Body of pancreas (tissue), 4 donors: Measurements from ENCODE around the gene TIMP4. TPM values are rescaled to one million over a fixed set of nuclear protein-coding genes. Genes with fewer than 3 reads are reported as not detected.

Experiments used
- ATAC-seq: fragments of 150-250 bp; one replicate; pipeline ENCODE4 v1.9.1; 2016
- DNase-seq, 4 donors: peaks; one replicate each; pipeline ENCODE4 v3.0.0-alpha.2; 2019
- H3K27ac ChIP-seq, 4 donors: fragments of 200-600 bp; sonication (generic); 1 replicate in 3 of 4; 2 replicates in 1 of 4; pipeline versions ENCODE4 v1.5.1 to v1.6.1; 2016 to 2019; ENCODE audit warnings: mild to moderate bottlenecking in 1 of 4, mixed read lengths in 1 of 4, moderate library complexity in 1 of 4
- H3K27me3 ChIP-seq, 2 donors: fragments of 200-600 bp; sonication (generic); one replicate each; pipeline ENCODE4 v1.6.0; 2016; ENCODE audit warnings: mild to moderate bottlenecking in 1 of 2
- H3K36me3 ChIP-seq, 2 donors: fragments of 200-600 bp; sonication (generic); replicated peaks in 1 of 2; 2 replicates each; pipeline ENCODE4 v1.5.1; 2016; ENCODE audit warnings: low read depth in 2 of 2; ENCODE audit not compliant: insufficient read depth in 1 of 2
- H3K4me1 ChIP-seq: fragments of 200-600 bp; sonication (generic); one replicate; pipeline ENCODE4 v1.6.0; 2016
- H3K4me3 ChIP-seq, 2 donors: fragments of 200-600 bp; sonication (generic); 1 replicate in 1 of 2; 2 replicates in 1 of 2; pipeline ENCODE4 v1.5.1; 2016 to 2019
- H3K9me3 ChIP-seq, 3 donors: fragments of 200-600 bp; sonication (generic); 1 replicate in 2 of 3; 2 replicates in 1 of 3; pipeline ENCODE4 v1.5.1; 2016
- POLR2A ChIP-seq, 3 donors: fragments of 450-650 bp; IDR thresholded peaks; one replicate each; pipeline ENCODE4 v1.6.1; 2016; ENCODE audit warnings: antibody characterized with exemption in 3 of 3, mild to moderate bottlenecking in 2 of 3
- WGBS, 2 donors: methylation state at CpG; one replicate each; pipeline ENCODE4 v1.1.5; 2017; 5-methylcytosine and 5-hydroxymethylcytosine counted together
- intact Hi-C: fragments of 100-400 bp; cut with DNase I; formaldehyde crosslinking; loops from one replicate; pipeline ENCODE4 v1.15.1; 2023
- total RNA-seq, 2 donors: library from RNA; depleted of rRNA; stranded (reverse); fragments of >200 nt; gene quantifications; one replicate each; pipeline ENCODE4 v1.1.0, GENCODE V29; 2016
- TF ChIP-seq, protein P1 (sequence below), 7 experiments: fragments of 450-650 bp in 4 of 7; fragments of 200-600 bp in 3 of 7; sonication (generic) in 3 of 7; IDR thresholded peaks; one replicate each; pipeline ENCODE4 v1.5.1; 2016 to 2019; ENCODE audit warnings: antibody characterized with exemption in 7 of 7

TIMP4 gene
- total RNA-seq, 2 donors from 2014 or later, result 11.7 to 41.5 TPM

DNA sequence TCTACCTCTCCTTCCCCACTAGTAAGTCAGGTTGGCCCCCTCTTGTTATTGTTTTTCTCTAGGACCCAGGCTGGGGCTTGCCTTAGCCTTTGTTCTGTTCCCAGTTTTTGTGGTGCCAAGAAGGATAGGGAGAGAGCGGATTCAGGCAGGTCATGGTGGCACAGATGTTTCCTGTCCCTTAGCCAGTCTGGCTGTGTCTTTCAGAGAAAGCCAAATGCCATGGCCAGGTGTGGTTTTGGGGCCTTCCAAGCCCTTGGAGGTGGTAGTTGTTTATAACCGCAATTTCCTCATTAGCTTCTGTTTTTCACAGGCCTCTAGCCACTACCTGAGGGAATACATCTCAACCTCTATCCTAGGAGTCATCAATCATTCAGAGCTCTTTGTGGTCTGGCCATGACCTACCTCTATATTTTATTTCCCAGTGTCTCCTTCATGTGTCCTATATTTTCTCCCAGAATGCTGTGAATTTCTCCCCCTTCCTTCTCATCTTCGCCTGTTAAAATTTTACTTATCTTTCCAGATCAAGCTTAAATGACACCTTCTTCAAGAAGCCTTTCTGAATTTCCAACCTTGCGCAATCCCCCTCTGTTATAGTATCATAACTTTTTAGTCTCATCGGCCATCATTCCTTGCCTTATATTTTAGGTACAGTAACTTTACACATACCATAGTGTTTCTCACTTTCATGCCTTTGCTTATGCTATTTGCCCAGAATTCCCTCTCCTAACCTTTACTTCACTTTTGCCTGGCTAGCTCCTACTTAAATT is 38.2 kb downstream of the TIMP4 start:
- ATAC-seq, result no peak
- Histone ChIP-seq H3K4me1 (no peaks in the 10 kb centered on the region), H3K36me3 (no peaks in the 10 kb centered on the region), H3K27me3 (peaks cover 0 to 4% of the 10 kb centered on the region in 2 donors), H3K4me3 (no peak overlapping the region), H3K27ac (no peak overlapping the region), H3K9me3 (no peaks in the 10 kb centered on the region)
- DNase-seq, result no peak
- TF ChIP-seq, protein P1, sequence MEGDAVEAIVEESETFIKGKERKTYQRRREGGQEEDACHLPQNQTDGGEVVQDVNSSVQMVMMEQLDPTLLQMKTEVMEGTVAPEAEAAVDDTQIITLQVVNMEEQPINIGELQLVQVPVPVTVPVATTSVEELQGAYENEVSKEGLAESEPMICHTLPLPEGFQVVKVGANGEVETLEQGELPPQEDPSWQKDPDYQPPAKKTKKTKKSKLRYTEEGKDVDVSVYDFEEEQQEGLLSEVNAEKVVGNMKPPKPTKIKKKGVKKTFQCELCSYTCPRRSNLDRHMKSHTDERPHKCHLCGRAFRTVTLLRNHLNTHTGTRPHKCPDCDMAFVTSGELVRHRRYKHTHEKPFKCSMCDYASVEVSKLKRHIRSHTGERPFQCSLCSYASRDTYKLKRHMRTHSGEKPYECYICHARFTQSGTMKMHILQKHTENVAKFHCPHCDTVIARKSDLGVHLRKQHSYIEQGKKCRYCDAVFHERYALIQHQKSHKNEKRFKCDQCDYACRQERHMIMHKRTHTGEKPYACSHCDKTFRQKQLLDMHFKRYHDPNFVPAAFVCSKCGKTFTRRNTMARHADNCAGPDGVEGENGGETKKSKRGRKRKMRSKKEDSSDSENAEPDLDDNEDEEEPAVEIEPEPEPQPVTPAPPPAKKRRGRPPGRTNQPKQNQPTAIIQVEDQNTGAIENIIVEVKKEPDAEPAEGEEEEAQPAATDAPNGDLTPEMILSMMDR (IDR thresholded peaks at IDR 0.05), result no peak
- intact Hi-C loops, result no loop called here
- 81 to 88% methylated on average over 5 of the region's 5 CpGs for WGBS, 2 donors

DNA sequence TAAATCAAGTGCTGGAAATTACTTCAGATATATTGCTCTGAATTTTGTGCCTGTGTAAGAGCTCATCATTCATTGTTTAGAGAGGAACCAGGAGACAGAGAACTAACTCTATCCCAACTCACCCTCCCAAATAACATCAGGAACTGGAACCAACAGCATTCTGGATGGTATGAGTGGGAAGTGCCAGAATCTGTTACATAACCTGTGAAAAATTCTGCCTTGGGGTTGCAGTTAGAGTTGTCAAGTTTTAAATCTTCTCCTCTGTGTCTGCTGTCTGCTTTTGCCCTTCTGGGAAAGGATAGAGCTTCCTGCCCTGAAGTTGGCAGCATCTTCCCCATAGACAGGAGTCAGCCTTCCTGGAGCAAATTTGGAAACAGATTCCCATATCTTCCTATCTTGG is 41.2 kb downstream of the TIMP4 start:
- intact Hi-C loops, result no loop called here

DNA sequence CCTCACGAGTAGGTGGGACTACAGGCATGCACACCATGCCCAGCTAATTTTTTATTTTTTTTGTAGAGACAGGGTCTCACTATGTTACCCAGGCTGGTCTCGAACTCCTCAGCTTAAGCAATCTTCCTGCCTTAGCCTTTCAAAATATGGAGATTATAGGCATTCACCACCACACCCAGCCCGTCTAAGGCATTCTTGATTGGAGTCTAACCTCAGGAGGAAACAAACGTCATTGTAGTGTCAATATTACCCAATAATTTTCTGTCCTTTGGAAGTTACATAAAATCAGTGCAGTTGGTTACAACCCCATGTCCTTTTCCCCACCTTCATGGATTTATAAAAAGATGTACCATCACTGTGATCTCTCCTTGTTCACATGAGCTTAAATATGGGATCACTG is 41.8 kb downstream of the TIMP4 start:
- Histone ChIP-seq H3K9me3 (no peaks in the 10 kb centered on the region), H3K36me3 (no peaks in the 10 kb centered on the region), H3K27ac (no peak overlapping the region), H3K4me1 (no peaks in the 10 kb centered on the region), H3K4me3 (no peak overlapping the region), H3K27me3 (no peaks in the 10 kb centered on the region)
- intact Hi-C loops, result no loop called here
- 39 to 54% methylated on average over 4 of the region's 4 CpGs for WGBS, 2 donors
- no peak for DNase-seq
- ATAC-seq, result no peak
- no peak for TF ChIP-seq POLR2A (IDR thresholded peaks at IDR 0.05)
- TF ChIP-seq, protein P1 (IDR thresholded peaks at IDR 0.05), result no peak

More for the DNA sequence above, 41.2 kb downstream of the TIMP4 start:
- Histone ChIP-seq H3K27ac (no peak overlapping the region), H3K9me3 (no peaks in the 10 kb centered on the region), H3K4me3 (no peak overlapping the region), H3K4me1 (no peaks in the 10 kb centered on the region), H3K27me3 (no peaks in the 10 kb centered on the region), H3K36me3 (no peaks in the 10 kb centered on the region)
- DNase-seq (no peak), ATAC-seq (no peak)
- TF ChIP-seq, protein P1 (IDR thresholded peaks at IDR 0.05), result no peak
- no peak for TF ChIP-seq POLR2A (IDR thresholded peaks at IDR 0.05)

DNA sequence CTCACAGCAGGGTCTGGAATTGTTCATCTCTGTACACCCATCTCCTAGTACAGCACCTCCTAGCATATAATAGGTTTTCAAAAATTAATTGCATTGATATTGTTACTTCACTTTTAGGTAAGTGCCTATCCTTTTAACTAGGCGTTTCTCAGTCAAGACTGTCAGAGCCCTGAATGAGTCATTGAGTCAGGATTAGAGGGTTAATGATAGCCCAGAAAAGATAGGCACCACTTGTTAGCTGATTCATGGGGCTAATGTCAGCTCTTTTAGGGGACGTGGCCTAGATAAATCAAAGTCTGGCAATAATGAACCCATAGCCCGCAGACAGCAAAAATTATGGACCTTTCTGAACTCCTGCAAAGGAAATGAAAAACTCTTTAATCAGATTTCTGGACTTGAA is 42.9 kb downstream of the TIMP4 start:
- Histone ChIP-seq H3K27me3 (no peaks in the 10 kb centered on the region), H3K36me3 (no peaks in the 10 kb centered on the region), H3K4me3 (no peak overlapping the region), H3K4me1 (no peaks in the 10 kb centered on the region), H3K9me3 (no peaks in the 10 kb centered on the region), H3K27ac (no peak overlapping the region)
- TF ChIP-seq POLR2A (IDR thresholded peaks at IDR 0.05), result no peak
- TF ChIP-seq, protein P1 (IDR thresholded peaks at IDR 0.05), result no peak
- DNase-seq (no peak), ATAC-seq (no peak)
- intact Hi-C loops, result no loop called here
- 59 to 60% methylated on average over 3 of the region's 3 CpGs for WGBS, 2 donors

DNA sequence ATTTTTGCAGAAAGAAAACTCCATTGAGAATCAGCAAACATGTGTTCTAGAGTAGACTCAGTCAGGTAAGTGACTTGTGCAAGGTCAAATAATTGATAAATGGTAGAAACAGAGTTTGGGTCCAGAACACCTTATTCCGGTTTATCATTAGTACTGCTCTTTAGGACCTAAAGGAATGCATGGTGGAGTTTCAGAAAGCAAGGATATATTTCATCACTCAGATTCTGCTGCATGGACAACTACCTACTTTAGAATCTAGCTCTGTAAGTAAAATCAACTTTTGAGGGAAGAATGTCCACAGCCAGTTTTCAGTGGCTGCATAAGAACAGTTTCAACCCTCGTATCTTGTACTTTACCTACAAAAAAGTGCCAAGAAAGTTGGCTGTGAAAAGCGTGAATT is 43.6 kb downstream of the TIMP4 start:
- TF ChIP-seq, protein P1 (IDR thresholded peaks at IDR 0.05), result no peak
- TF ChIP-seq POLR2A (IDR thresholded peaks at IDR 0.05), result no peak
- intact Hi-C loops, result no loop called here
- no peak overlapping the region for H3K4me3 ChIP-seq
- WGBS, 2 donors, result 57 to 64% methylated on average over 3 of the region's 3 CpGs
- H3K36me3 ChIP-seq, result no peaks in the 10 kb centered on the region
- DNase-seq (no peak), ATAC-seq (no peak)
- no peaks in the 10 kb centered on the region for H3K27me3 ChIP-seq
- H3K27ac ChIP-seq, result no peak overlapping the region
- H3K9me3 ChIP-seq, result no peaks in the 10 kb centered on the region
- no peaks in the 10 kb centered on the region for H3K4me1 ChIP-seq
